Adrenal gland (tissue), 5 donors: Measurements from ENCODE around the gene SMO.

Experiments used
- POLR2A ChIP-seq, 2 donors: fragments of 450-650 bp; IDR thresholded peaks; one replicate each; pipeline ENCODE4 v1.6.1; 2017; ENCODE audit warnings: antibody characterized with exemption in 2 of 2, mild to moderate bottlenecking in 2 of 2, moderate library complexity in 1 of 2
- TF ChIP-seq, protein P1 (sequence below), 6 experiments: fragments of 450-650 bp in 4 of 6; fragments of 200-600 bp in 2 of 6; sonication (generic) in 1 of 6; IDR thresholded peaks; 1 replicate in 5 of 6; 2 replicates in 1 of 6; pipeline versions ENCODE4 v1.5.1 to v1.8.0; 2016 to 2021; ENCODE audit warnings: antibody characterized with exemption in 6 of 6, mild to moderate bottlenecking in 2 of 6, moderate library complexity in 1 of 6
- donor health status: DM: no; HTN: no; CAD: no.

DNA sequence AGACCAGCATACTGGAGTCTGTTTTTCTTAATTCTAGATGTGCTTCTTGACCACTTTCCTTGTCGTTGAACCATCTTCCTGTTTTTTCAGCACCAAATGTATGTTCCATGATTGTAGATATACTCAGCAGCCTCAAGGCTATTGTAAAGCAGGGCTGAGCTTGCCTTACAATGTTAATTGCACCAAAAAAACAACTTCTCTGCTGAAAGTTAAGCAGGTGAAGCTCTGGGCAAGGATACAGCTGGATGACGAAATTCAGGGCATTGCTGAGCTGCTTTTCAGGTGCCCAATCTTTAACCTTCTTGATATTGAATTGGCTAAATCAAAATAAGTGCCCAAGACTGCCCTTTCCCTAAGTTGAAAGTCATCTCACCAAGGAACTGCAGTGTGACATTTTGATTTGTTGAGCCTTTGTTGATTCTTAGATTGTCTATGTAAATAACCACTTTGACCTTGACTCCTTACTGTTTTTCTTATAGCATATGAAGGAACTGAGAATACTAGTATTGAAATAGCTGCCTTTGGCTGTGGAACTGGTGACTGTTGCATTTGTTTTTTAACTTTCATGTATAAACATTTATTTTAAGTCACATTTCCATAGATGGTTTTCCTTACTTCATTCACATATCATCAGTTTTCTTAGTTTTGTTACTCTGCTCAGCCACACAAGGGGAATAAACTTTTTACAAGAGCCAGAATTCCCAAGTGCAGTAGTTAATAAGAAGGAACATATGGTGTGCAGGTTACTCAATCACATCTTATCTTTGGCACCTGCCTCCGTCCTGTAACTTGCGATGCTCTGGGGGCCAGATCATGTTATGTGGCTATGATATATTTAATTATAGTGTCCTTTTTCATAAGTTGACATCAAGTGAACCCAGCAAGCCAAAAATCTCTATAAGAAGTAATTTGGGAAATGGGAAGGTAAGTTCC lies 39.5 kb downstream of the SMO start:
- TF ChIP-seq, protein P1, sequence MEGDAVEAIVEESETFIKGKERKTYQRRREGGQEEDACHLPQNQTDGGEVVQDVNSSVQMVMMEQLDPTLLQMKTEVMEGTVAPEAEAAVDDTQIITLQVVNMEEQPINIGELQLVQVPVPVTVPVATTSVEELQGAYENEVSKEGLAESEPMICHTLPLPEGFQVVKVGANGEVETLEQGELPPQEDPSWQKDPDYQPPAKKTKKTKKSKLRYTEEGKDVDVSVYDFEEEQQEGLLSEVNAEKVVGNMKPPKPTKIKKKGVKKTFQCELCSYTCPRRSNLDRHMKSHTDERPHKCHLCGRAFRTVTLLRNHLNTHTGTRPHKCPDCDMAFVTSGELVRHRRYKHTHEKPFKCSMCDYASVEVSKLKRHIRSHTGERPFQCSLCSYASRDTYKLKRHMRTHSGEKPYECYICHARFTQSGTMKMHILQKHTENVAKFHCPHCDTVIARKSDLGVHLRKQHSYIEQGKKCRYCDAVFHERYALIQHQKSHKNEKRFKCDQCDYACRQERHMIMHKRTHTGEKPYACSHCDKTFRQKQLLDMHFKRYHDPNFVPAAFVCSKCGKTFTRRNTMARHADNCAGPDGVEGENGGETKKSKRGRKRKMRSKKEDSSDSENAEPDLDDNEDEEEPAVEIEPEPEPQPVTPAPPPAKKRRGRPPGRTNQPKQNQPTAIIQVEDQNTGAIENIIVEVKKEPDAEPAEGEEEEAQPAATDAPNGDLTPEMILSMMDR (IDR thresholded peaks at IDR 0.05): no peak
- no peak for TF ChIP-seq POLR2A (IDR thresholded peaks at IDR 0.05)
